ENCODE measurements around the gene NR3C2. TPM values are rescaled to one million over a fixed set of nuclear protein-coding genes. Genes with fewer than 3 reads are reported as not detected.

The NR3C2 gene
- total and polyA plus RNA-seq, 10 of the 15 experiments (the other 5 are each of a cell fraction or from before 2014, with no cell fraction given): 0.05 to 0.11 (median 0.08) TPM; not detected in 4

DNA sequence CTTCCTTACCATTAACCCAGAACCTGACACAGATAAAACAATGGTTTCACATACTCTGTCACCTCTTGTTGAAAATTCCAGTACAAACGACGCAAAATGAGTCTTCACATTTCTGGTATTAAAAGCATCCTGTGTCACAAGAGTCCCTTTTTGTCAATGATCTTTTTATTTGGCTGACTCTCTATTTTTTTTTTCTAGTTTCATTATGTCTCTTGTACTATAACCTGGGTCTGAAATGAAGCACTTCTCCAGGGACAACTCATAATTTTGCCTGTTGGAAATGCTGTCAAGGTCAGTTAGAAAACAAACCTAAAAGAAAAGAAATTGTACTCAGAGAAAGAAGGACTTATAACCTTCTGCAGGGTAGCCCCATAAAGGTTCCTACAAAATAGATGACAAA, 93.1 kb downstream of the NR3C2 start (continued):
- TF ChIP-seq, protein P1, sequence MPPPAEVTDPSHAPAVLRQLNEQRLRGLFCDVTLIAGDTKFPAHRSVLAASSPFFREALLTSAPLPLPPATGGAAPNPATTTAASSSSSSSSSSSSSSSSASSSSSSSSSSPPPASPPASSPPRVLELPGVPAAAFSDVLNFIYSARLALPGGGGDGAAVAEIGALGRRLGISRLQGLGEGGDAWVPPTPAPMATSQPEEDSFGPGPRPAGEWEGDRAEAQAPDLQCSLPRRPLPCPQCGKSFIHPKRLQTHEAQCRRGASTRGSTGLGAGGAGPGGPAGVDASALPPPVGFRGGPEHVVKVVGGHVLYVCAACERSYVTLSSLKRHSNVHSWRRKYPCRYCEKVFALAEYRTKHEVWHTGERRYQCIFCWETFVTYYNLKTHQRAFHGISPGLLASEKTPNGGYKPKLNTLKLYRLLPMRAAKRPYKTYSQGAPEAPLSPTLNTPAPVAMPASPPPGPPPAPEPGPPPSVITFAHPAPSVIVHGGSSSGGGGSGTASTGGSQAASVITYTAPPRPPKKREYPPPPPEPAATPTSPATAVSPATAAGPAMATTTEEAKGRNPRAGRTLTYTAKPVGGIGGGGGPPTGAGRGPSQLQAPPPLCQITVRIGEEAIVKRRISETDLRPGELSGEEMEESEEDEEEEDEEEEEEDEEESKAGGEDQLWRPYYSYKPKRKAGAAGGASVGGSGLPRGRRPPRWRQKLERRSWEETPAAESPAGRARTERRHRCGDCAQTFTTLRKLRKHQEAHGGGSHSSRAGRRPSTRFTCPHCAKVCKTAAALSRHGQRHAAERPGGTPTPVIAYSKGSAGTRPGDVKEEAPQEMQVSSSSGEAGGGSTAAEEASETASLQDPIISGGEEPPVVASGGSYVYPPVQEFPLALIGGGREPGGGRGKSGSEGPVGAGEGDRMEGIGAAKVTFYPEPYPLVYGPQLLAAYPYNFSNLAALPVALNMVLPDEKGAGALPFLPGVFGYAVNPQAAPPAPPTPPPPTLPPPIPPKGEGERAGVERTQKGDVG (CRISPR knock-in tag; IDR thresholded peaks at IDR 0.05): no peak
- no peak for TF ChIP-seq EZH2 (IDR thresholded peaks at IDR 0.05; ENCODE audit: borderline replicate concordance, control insufficient read depth, low read depth, low read length)
- TF ChIP-seq, protein P2, sequence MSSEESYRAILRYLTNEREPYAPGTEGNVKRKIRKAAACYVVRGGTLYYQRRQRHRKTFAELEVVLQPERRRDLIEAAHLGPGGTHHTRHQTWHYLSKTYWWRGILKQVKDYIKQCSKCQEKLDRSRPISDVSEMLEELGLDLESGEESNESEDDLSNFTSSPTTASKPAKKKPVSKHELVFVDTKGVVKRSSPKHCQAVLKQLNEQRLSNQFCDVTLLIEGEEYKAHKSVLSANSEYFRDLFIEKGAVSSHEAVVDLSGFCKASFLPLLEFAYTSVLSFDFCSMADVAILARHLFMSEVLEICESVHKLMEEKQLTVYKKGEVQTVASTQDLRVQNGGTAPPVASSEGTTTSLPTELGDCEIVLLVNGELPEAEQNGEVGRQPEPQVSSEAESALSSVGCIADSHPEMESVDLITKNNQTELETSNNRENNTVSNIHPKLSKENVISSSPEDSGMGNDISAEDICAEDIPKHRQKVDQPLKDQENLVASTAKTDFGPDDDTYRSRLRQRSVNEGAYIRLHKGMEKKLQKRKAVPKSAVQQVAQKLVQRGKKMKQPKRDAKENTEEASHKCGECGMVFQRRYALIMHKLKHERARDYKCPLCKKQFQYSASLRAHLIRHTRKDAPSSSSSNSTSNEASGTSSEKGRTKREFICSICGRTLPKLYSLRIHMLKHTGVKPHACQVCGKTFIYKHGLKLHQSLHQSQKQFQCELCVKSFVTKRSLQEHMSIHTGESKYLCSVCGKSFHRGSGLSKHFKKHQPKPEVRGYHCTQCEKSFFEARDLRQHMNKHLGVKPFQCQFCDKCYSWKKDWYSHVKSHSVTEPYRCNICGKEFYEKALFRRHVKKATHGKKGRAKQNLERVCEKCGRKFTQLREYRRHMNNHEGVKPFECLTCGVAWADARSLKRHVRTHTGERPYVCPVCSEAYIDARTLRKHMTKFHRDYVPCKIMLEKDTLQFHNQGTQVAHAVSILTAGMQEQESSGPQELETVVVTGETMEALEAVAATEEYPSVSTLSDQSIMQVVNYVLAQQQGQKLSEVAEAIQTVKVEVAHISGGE (CRISPR knock-in tag; IDR thresholded peaks at IDR 0.05): no peak

DNA sequence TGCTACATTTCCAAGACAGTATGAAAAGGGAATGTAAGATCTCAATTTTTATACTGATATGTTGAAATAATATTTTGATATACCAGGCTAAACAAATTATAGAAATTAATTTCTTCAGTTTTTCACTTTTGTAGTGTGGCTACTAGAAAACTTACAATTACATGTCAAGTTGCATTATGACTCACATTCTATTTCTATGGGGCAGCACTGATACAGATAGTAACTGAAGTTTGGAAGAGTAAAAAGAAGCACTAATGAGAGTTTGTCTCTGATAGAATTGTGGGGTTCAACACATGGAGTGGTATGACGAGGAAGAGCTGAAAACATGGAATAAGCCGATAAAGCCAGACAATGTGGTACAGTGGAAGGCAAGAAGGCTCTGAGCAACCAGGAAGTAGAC, 95.6 kb downstream of the NR3C2 start:
- intact Hi-C loops (cut with micrococcal nuclease; ENCODE audit: unreplicated experiment): no loop called here
- no peak for FAIRE-seq
- TF ChIP-seq KDM1A (IDR thresholded peaks at IDR 0.05; ENCODE audit: borderline replicate concordance): no peak
- TF ChIP-seq, protein P3, sequence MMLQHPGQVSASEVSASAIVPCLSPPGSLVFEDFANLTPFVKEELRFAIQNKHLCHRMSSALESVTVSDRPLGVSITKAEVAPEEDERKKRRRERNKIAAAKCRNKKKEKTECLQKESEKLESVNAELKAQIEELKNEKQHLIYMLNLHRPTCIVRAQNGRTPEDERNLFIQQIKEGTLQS (IDR thresholded peaks at IDR 0.05; ENCODE audit: borderline replicate concordance, extremely low read depth, low read depth, low read length): no peak
- TF ChIP-seq, protein P4, sequence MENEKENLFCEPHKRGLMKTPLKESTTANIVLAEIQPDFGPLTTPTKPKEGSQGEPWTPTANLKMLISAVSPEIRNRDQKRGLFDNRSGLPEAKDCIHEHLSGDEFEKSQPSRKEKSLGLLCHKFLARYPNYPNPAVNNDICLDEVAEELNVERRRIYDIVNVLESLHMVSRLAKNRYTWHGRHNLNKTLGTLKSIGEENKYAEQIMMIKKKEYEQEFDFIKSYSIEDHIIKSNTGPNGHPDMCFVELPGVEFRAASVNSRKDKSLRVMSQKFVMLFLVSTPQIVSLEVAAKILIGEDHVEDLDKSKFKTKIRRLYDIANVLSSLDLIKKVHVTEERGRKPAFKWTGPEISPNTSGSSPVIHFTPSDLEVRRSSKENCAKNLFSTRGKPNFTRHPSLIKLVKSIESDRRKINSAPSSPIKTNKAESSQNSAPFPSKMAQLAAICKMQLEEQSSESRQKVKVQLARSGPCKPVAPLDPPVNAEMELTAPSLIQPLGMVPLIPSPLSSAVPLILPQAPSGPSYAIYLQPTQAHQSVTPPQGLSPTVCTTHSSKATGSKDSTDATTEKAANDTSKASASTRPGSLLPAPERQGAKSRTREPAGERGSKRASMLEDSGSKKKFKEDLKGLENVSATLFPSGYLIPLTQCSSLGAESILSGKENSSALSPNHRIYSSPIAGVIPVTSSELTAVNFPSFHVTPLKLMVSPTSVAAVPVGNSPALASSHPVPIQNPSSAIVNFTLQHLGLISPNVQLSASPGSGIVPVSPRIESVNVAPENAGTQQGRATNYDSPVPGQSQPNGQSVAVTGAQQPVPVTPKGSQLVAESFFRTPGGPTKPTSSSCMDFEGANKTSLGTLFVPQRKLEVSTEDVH (IDR thresholded peaks at IDR 0.05; ENCODE audit: low read depth, partially characterized antibody): no peak
- TF ChIP-seq, protein P5, sequence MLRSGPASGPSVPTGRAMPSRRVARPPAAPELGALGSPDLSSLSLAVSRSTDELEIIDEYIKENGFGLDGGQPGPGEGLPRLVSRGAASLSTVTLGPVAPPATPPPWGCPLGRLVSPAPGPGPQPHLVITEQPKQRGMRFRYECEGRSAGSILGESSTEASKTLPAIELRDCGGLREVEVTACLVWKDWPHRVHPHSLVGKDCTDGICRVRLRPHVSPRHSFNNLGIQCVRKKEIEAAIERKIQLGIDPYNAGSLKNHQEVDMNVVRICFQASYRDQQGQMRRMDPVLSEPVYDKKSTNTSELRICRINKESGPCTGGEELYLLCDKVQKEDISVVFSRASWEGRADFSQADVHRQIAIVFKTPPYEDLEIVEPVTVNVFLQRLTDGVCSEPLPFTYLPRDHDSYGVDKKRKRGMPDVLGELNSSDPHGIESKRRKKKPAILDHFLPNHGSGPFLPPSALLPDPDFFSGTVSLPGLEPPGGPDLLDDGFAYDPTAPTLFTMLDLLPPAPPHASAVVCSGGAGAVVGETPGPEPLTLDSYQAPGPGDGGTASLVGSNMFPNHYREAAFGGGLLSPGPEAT (IDR thresholded peaks at IDR 0.05; ENCODE audit: low read depth): no peak

More for the DNA sequence above, 95.6 kb downstream of the NR3C2 start:
- no TSS peak for BruUV-seq (replicated peaks)
- Histone ChIP-seq H3K4me3 (no peak overlapping the region), H4K20me1 (ENCODE audit: control insufficient read depth, insufficient read depth) (no peaks in the 10 kb centered on the region), H3K4me2 (ENCODE audit: control insufficient read depth, insufficient read depth) (no peak overlapping the region), H3K9me3 (replicated peaks; ENCODE audit: control insufficient read depth, insufficient read depth, low read length) (no peaks in the 10 kb centered on the region), H2AFZ (ENCODE audit: control insufficient read depth, low read depth, low read length) (no peak overlapping the region), H3K36me3 (ENCODE audit: control insufficient read depth in 2 of 2, insufficient read depth in 2 of 2, low read length in 1 of 2) (no peaks in the 10 kb centered on the region), H3K27ac (ENCODE audit: control insufficient read depth, insufficient read depth) (no peak overlapping the region), H3K27me3 (replicated peaks in 1 of 2; ENCODE audit: control insufficient read depth in 2 of 2, insufficient read depth in 2 of 2, low read length in 1 of 2) (no peaks in the 10 kb centered on the region), H3K79me2 (ENCODE audit: control insufficient read depth, insufficient read depth, low read length) (no peaks in the 10 kb centered on the region), H3K4me1 (ENCODE audit: control insufficient read depth, insufficient read depth, low read length) (no peaks in the 10 kb centered on the region), H3K9ac (ENCODE audit: control insufficient read depth, insufficient read depth, low read length) (no peak overlapping the region)
- ChIA-PET RAD21 (ENCODE audit: unreplicated experiment) (no interaction called here), SMC1A (ENCODE audit: uncharacterized antibody, unreplicated experiment) (no interaction called here), CTCF (no interaction called here), POLR2A (no interaction called here)
- WGBS (ENCODE audit: insufficient coverage, insufficient replicate concordance, low lambda C conversion rate, missing lambda C conversion rate): 12% methylated on average over 2 of the region's 2 CpGs
- ATAC-seq (no peak), DNase-seq (ENCODE audit: low read depth, low spot score) (no peak)
- in situ Hi-C loops (cut with MboI): no loop called here
